Measurements from ENCODE around the gene SATB2. TPM values are rescaled to one million over a fixed set of nuclear protein-coding genes. Genes with fewer than 3 reads are reported as not detected.

The SATB2 gene
- total RNA-seq, 1 donor from 2014 or later: 1.2 TPM

DNA sequence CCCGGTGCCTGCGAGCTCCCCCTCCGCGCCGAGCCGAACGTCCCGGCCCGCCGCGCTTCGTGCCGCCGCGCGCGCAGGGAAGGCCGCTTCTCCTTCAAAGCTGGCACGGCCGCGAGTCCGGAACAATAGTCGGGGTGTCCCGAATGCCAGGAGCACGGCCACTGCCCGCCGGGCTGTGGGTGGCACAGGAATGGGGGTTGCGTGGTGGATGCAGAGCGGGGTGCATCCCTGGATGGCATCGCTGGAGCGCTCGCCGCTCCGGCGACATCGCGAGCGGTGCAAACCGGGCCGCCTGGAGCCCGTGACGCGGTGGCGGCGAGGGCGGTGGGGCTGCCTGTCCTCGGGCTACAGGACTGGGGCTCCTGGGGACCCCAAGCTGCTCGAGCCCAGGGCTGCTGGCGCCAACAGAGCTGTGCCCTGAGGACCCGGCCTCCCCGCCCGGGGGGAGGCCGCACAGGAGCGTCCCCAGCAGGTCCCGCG lies 1.1 kb upstream of the SATB2 start:
- TF ChIP-seq, protein P1, sequence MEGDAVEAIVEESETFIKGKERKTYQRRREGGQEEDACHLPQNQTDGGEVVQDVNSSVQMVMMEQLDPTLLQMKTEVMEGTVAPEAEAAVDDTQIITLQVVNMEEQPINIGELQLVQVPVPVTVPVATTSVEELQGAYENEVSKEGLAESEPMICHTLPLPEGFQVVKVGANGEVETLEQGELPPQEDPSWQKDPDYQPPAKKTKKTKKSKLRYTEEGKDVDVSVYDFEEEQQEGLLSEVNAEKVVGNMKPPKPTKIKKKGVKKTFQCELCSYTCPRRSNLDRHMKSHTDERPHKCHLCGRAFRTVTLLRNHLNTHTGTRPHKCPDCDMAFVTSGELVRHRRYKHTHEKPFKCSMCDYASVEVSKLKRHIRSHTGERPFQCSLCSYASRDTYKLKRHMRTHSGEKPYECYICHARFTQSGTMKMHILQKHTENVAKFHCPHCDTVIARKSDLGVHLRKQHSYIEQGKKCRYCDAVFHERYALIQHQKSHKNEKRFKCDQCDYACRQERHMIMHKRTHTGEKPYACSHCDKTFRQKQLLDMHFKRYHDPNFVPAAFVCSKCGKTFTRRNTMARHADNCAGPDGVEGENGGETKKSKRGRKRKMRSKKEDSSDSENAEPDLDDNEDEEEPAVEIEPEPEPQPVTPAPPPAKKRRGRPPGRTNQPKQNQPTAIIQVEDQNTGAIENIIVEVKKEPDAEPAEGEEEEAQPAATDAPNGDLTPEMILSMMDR (IDR thresholded peaks at IDR 0.05): no peak
- Histone ChIP-seq H3K4me3 (peak overlapping the region; percentile 87 to 98), H3K36me3 (no peaks in the 10 kb centered on the region), H3K4me1 (peaks cover 21 to 28% of the 10 kb centered on the region in 2 donors), H3K27me3 (peaks cover 17% of the 10 kb centered on the region), H3K27ac (peak overlapping the region; percentile 85 to 93), H3K9me3 (no peaks in the 10 kb centered on the region)
- DNase-seq (ENCODE audit: low spot score in 2 of 2): no peak
- intact Hi-C loops (cut with DNase I): loop anchor here (5.0 kb wide), 2 partner anchors 157 to 577 kb away; no protein-coding TSS in a partner anchor

DNA sequence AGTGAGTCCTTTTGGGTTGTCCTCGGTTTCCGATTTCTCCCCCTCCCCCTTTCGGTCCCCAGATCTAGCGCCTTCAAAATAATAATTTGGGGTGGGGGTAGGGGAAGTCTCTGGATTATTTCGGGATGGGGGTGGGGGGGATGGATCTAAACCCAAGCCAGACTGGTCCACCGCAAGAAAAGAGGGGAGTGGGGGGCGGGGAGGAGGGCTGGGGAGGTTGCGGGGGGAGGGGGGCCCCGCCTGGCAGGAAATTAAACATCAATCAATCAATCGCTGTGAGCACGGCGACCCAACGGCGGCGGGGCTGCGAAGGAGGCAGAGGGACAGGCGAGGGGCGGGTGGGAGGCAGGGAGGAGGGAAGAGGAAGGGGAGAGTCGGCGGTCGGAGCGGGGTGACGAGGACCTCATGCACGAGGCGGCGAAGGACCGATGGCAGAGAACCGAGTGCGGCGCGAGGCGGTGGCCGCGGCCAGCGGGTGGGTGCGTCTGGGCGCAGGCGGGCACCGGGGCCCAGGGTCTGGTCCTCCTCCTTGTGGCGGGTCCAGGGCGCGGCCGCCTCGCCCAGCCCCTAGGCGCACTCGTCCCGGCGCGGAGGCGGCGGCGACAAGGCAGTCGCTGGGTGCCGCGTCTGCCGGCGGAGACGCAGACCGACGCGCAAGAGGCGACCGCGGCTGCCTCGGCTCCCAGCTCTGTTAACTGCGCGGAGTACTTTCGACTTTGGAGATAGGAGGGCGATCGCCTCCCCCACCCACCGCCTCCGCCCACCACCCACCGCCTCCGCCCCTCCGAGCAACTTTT lies 468 bp upstream of the SATB2 start:
- H3K4me1 ChIP-seq: peaks cover 18 to 23% of the 10 kb centered on the region in 2 donors
- no peaks in the 10 kb centered on the region for H3K9me3 ChIP-seq
- peak overlapping the region; percentile 87 to 98 for H3K4me3 ChIP-seq
- intact Hi-C loops (cut with DNase I): loop anchor here (5.0 kb wide), 2 partner anchors 156 to 576 kb away; no protein-coding TSS in a partner anchor
- no peak for DNase-seq (ENCODE audit: low spot score in 2 of 2)
- H3K36me3 ChIP-seq: no peaks in the 10 kb centered on the region
- TF ChIP-seq, protein P1 (IDR thresholded peaks at IDR 0.05): peak in 1 of 3 experiments; percentile 4
- peaks cover 17% of the 10 kb centered on the region for H3K27me3 ChIP-seq
- peak overlapping the region; percentile 85 to 93 for H3K27ac ChIP-seq

DNA sequence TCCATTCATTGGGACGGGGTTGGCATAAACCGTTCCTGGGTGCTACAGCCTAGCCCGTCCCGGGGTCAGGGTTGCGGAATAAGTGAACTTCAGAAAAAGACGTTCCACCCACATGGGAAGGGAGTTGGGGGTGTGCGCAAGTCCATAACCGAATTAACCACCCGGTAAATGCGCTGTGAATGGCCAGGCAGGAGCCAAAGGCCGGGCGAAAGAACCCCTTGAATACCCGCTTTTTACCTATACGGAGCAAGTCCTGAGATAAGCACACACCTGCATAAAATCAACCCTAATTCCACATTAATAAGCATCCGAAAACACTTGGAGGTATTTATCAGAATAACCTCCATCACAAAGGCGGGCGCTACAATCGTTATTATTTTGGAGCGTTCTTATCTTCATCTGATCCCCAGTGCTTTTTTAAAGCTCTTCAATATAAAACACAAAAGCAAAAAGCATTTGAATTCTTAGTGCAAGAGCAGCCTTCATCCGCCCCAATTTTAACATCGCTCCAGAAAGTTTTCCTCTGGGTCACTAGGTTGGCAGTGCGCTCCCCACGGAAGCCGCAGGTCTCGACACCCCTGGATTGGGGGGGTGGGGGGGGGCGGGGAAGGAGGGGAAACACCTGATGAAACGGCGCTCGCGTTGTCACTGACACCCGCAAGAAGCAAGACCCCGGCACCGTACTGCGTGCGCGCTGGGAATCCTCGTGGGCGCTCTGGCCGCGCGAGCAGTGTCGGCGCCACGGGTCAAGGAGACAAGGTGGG lies 1.2 kb downstream of the SATB2 start:
- no peak overlapping the region for H3K27ac ChIP-seq
- TF ChIP-seq, protein P1 (IDR thresholded peaks at IDR 0.05): no peak
- no peaks in the 10 kb centered on the region for H3K36me3 ChIP-seq
- peak overlapping the region; percentile 87 to 98 for H3K4me3 ChIP-seq
- peaks cover under 1% of the 10 kb centered on the region for H3K27me3 ChIP-seq
- peaks cover 12 to 23% of the 10 kb centered on the region in 2 donors for H3K4me1 ChIP-seq
- intact Hi-C loops (cut with DNase I): loop anchor here (5.0 kb wide), 2 partner anchors 154 to 574 kb away; no protein-coding TSS in a partner anchor
- DNase-seq (ENCODE audit: low spot score in 2 of 2): no peak
- no peaks in the 10 kb centered on the region for H3K9me3 ChIP-seq

DNA sequence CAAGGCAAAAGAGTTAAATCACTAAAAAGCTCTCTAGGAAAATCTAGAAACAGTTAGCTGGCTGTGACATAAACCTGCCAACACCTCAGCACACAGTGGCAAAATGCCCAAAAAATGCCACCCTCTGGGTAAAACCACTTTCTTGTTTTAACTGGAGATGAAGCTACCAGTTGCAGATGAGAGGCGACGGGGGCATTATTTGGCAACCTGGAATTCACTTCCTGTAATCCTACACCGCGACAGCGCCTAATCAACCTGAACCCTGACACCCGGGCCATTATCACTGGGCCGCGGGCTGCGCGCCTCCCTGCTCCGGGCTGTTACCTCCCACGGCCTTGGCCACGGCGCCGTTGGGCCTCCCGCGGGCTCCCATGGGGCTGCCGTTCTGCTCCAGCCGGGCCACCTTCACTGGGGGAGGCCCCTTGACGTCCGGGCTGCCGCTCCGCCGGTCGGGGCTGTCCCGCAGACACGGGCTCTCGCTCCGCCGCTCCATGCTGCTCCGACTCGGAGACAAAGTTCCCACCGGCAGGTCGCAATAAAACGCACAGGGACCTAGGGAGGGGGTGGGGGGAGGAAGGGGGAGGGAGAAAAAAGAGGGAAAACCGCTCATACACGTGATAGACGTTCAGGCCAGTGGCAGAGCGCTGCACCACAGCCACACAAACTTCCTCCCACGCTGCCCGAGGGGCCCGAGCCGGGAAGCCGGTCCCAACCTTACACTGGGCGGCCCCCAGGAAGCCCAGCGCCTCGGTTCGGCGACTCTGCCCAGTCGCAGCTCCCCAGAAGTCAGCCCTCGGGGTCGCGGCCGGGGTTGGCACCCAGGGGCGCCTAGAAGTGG lies 2.0 kb downstream of the SATB2 start:
- DNase-seq (ENCODE audit: low spot score in 2 of 2): no peak
- intact Hi-C loops (cut with DNase I): loop anchor here (5.0 kb wide), 2 partner anchors 153 to 573 kb away; no protein-coding TSS in a partner anchor

More for the DNA sequence above, 2.0 kb downstream of the SATB2 start:
- Histone ChIP-seq H3K4me1 (peaks cover 12 to 23% of the 10 kb centered on the region in 2 donors), H3K4me3 (peak overlapping the region; percentile 87 to 98), H3K27ac (no peak overlapping the region), H3K27me3 (no peaks in the 10 kb centered on the region), H3K36me3 (no peaks in the 10 kb centered on the region), H3K9me3 (no peaks in the 10 kb centered on the region)
- TF ChIP-seq, protein P1 (IDR thresholded peaks at IDR 0.05): no peak

All from ascending aorta (tissue), 2 donors.